Right renal cortex interstitium (tissue), 3 donors: ENCODE results near the gene LVRN. TPM values are rescaled to one million over a fixed set of nuclear protein-coding genes. Genes with fewer than 3 reads are reported as not detected.

Source experiments
- DNase-seq, 3 donors: peaks; one replicate each; pipeline ENCODE4 v3.0.0-alpha.2; 2013; ENCODE audit warnings: low read depth in 3 of 3, low spot score in 2 of 3
- polyA plus RNA-seq, 3 donors: library from polyadenylated mRNA; unstranded; fragments of 120-200 nt; gene quantifications; one replicate each; pipeline ENCODE4 v1.2.1, GENCODE V29; 2013; ENCODE audit not compliant: insufficient read length in 3 of 3

The LVRN gene
- polyA plus RNA-seq, 3 donors, result 0.58 to 0.71 (median 0.62) TPM

GRCh38 chr5:115954144-115954543, 8.1 kb upstream of the LVRN start:
- no peak for DNase-seq

- DNase-seq, result no peak
Measured at GRCh38 chr5:115956957-115957356, 5.3 kb upstream of the LVRN start.

GRCh38 chr5:115961381-115962238, 665 bp upstream of the LVRN start:
- DNase-seq, result no peak

- DNase-seq, result no peak
Measured at GRCh38 chr5:115962565-115963402, 509 bp downstream of the LVRN start.

- no peak for DNase-seq
Measured at GRCh38 chr5:115963566-115963965, 1.3 kb downstream of the LVRN start.

- no peak for DNase-seq
Measured at GRCh38 chr5:115968770-115969169, 6.5 kb downstream of the LVRN start.

- DNase-seq, result no peak
Measured at GRCh38 chr5:115977096-115977495, 14.8 kb downstream of the LVRN start.

GRCh38 chr5:115977988-115978387, 15.7 kb downstream of the LVRN start:
- no peak for DNase-seq

GRCh38 chr5:115978779-115979178, 16.5 kb downstream of the LVRN start:
- no peak for DNase-seq

- no peak for DNase-seq
Measured at GRCh38 chr5:115979201-115980041, 17.1 kb downstream of the LVRN start.

- DNase-seq, result no peak
Measured at GRCh38 chr5:115983519-115983918, 21.2 kb downstream of the LVRN start.

- no peak for DNase-seq
Measured at GRCh38 chr5:115985802-115986757, 23.8 kb downstream of the LVRN start.

GRCh38 chr5:115988002-115988401, 25.7 kb downstream of the LVRN start:
- no peak for DNase-seq

- DNase-seq, result no peak
Measured at GRCh38 chr5:115992848-115993350, 30.6 kb downstream of the LVRN start.

- DNase-seq, result no peak
Measured at GRCh38 chr5:115995351-115995750, 33.1 kb downstream of the LVRN start.

- no peak for DNase-seq
Measured at GRCh38 chr5:116002116-116002906, 40.0 kb downstream of the LVRN start.

GRCh38 chr5:116004248-116004647, 42.0 kb downstream of the LVRN start:
- no peak for DNase-seq

GRCh38 chr5:116009806-116010205, 47.5 kb downstream of the LVRN start:
- DNase-seq, result no peak

GRCh38 chr5:116011046-116011445, 48.8 kb downstream of the LVRN start:
- DNase-seq, result no peak
